T-cell (primary cell): ENCODE data around the gene BCL2A1. TPM values are rescaled to one million over a fixed set of nuclear protein-coding genes. Genes with fewer than 3 reads are reported as not detected.

Experiments used
- ATAC-seq, 4 experiments: fragments of 200-7000 bp in 3 of 4; fragments of 150-1000 bp in 1 of 4; cut with Tn5 transposase; replicated peaks in 1 of 4; 1 replicate in 3 of 4; 2 replicates in 1 of 4; pipeline ENCODE4 v1.10.0; 2021; ENCODE audit warnings: moderate library complexity in 3 of 4, mild to moderate bottlenecking in 2 of 4, moderate number of reproducible peaks in 1 of 4
- CTCF ChIA-PET, 2 donors: fragments of 300-600 bp; sonication (Branson Sonifier 250); formaldehyde crosslinking; loops; one replicate each; lab custom pipeline; 2022; ENCODE audit warnings: antibody characterized with exemption in 2 of 2; lab: Charles Lee
- POLR2A ChIA-PET, 2 donors: fragments of 300-600 bp; sonication (Branson Sonifier 250); formaldehyde crosslinking; loops; one replicate each; lab custom pipeline; 2022; ENCODE audit warnings: antibody characterized with exemption in 2 of 2; lab: Charles Lee
- DNase-seq, 35 experiments: peaks; one replicate each; pipeline versions ENCODE4 v3.0.0 to v3.0.0-alpha.2; 2013 to 2023
- H3K27ac ChIP-seq: one replicate; pipeline ENCODE4 v1.5.1; 2013; ENCODE audit warnings: low read length
- H3K27me3 ChIP-seq, 2 experiments: replicated peaks in 1 of 2; 1 replicate in 1 of 2; 2 replicates in 1 of 2; pipeline versions ENCODE4 v1.6.1 to v1.7.0; 2013; ENCODE audit warnings: low read length in 1 of 2, mixed read lengths in 1 of 2; ENCODE audit not compliant: control insufficient read depth in 2 of 2, insufficient read depth in 2 of 2; ENCODE audit errors: extremely low read depth in 1 of 2
- H3K36me3 ChIP-seq, 2 donors: 1 replicate in 1 of 2; 2 replicates in 1 of 2; pipeline versions ENCODE4 v1.6.1 to v1.7.0; 2013; ENCODE audit warnings: low read length in 1 of 2; ENCODE audit not compliant: control insufficient read depth in 2 of 2, insufficient read depth in 1 of 2; ENCODE audit errors: extremely low read depth in 1 of 2
- H3K4me1 ChIP-seq, 2 experiments: 1 replicate in 1 of 2; 2 replicates in 1 of 2; pipeline versions ENCODE4 v1.6.1 to v1.7.0; 2013; ENCODE audit warnings: low read length in 2 of 2, mixed read lengths in 1 of 2; ENCODE audit not compliant: insufficient read depth in 2 of 2, control insufficient read depth in 1 of 2; ENCODE audit errors: extremely low read depth in 1 of 2
- H3K4me3 ChIP-seq, 2 donors: 1 replicate in 1 of 2; 2 replicates in 1 of 2; pipeline versions ENCODE4 v1.5.1 to v1.7.0; 2013; ENCODE audit warnings: mild to moderate bottlenecking in 2 of 2, low read length in 1 of 2, moderate library complexity in 1 of 2; ENCODE audit not compliant: control insufficient read depth in 1 of 2; ENCODE audit errors: extremely low read depth in 1 of 2
- H3K9me3 ChIP-seq: 2 replicates; pipeline ENCODE4 v1.7.0; 2013
- H3K27ac Mint-ChIP-seq, 2 donors: one replicate each; pipeline ENCODE4 v1.8.0; 2020 to 2021; ENCODE audit warnings: mild to moderate bottlenecking in 2 of 2, mixed read lengths in 2 of 2
- H3K27me3 Mint-ChIP-seq, 2 donors: one replicate each; pipeline ENCODE4 v1.8.0; 2021 to 2022; ENCODE audit warnings: mixed read lengths in 2 of 2
- H3K36me3 Mint-ChIP-seq: one replicate; pipeline ENCODE4 v1.8.0; 2021; ENCODE audit warnings: mixed read lengths
- H3K4me1 Mint-ChIP-seq, 3 donors: one replicate each; pipeline ENCODE4 v1.8.0; 2020 to 2022; ENCODE audit warnings: mixed read lengths in 3 of 3, mild to moderate bottlenecking in 1 of 3
- H3K4me3 Mint-ChIP-seq, 3 donors: one replicate each; pipeline ENCODE4 v1.8.0; 2020 to 2022; ENCODE audit warnings: mild to moderate bottlenecking in 3 of 3, mixed read lengths in 3 of 3, moderate library complexity in 3 of 3
- H3K9me3 Mint-ChIP-seq, 3 donors: one replicate each; pipeline ENCODE4 v1.8.0; 2020 to 2022; ENCODE audit warnings: mixed read lengths in 3 of 3
- WGBS: methylation state at CpG from one replicate; pipeline ENCODE4 v1.1.5; 2013; ENCODE audit warnings: missing lambda C conversion rate; ENCODE audit not compliant: insufficient coverage; 5-methylcytosine and 5-hydroxymethylcytosine counted together
- total RNA-seq, 35 experiments: library from RNA in 6 of 35; stranded (reverse) in 6 of 35; fragments of 120-200 nt in 1 of 35; gene quantifications; one replicate each; pipeline versions ENCODE4 v1.2.1 to v1.2.4 and lab custom pipeline; 2013 to 2026

Gene BCL2A1
- total RNA-seq, 5 donors from 2014 or later (not counting 1 experiment from before 2014, with no cell fraction given): 10.6 to 26.2 (median 13.6) TPM

GRCh38 chr15:79950247-79950646 is 20.7 kb downstream of the BCL2A1 start:
- H3K4me3 ChIP-seq: no peak overlapping the region
- DNase-seq (no peak), ATAC-seq (no peak)
- no peaks in the 10 kb centered on the region for H3K36me3 ChIP-seq
- H3K9me3 ChIP-seq: no peaks in the 10 kb centered on the region
- POLR2A ChIA-PET: no interaction called here
- CTCF ChIA-PET: no interaction called here
- H3K27ac ChIP-seq: no peak overlapping the region
- Mint-ChIP-seq H3K36me3 (no peaks in the 10 kb centered on the region), H3K9me3 (no peaks in the 10 kb centered on the region), H3K27ac (no peak overlapping the region), H3K27me3 (no peaks in the 10 kb centered on the region), H3K4me3 (no peak overlapping the region), H3K4me1 (peaks cover 18 to 21% (median 21%) of the 10 kb centered on the region in 3 donors)
- no peaks in the 10 kb centered on the region for H3K27me3 ChIP-seq
- WGBS: 90% methylated on average over 2 of the region's 2 CpGs
- peaks cover 6 to 8% of the 10 kb centered on the region in 2 experiments for H3K4me1 ChIP-seq

- no peaks in the 10 kb centered on the region for H3K9me3 Mint-ChIP-seq
- no peak overlapping the region for H3K4me3 Mint-ChIP-seq
- ChIA-PET POLR2A (interaction anchor here (0.6 kb wide), 3 partner anchors 26 to 74 kb away, joined by 3 to 5 read pairs (median 3); no protein-coding TSS in a partner anchor), CTCF (interaction anchor here (0.6 to 1.3 kb wide), 3 partner anchors 36 to 725 kb away, joined by 3 read pairs; no protein-coding TSS in a partner anchor)
- no peaks in the 10 kb centered on the region for H3K36me3 Mint-ChIP-seq
- H3K36me3 ChIP-seq: no peaks in the 10 kb centered on the region
- no peak overlapping the region for H3K27ac ChIP-seq
- no peak overlapping the region for H3K27ac Mint-ChIP-seq
- peaks cover 0 to 2% of the 10 kb centered on the region in 2 experiments for H3K4me1 ChIP-seq
- no peak for DNase-seq
- no peak for ATAC-seq
- H3K9me3 ChIP-seq: no peaks in the 10 kb centered on the region
- H3K4me1 Mint-ChIP-seq: peaks cover 8 to 11% (median 9%) of the 10 kb centered on the region in 3 donors
- no CpG with 5 or more reads among the region's 3 CpGs for WGBS
- H3K4me3 ChIP-seq: no peak overlapping the region
- no peaks in the 10 kb centered on the region for H3K27me3 Mint-ChIP-seq
- no peaks in the 10 kb centered on the region for H3K27me3 ChIP-seq
These were observed 22.2 kb downstream of the BCL2A1 start for GRCh38 chr15:79948761-79949160.

- H3K36me3 Mint-ChIP-seq: no peaks in the 10 kb centered on the region
- no peak overlapping the region for H3K4me3 Mint-ChIP-seq
- Histone ChIP-seq H3K27ac (no peak overlapping the region), H3K36me3 (no peaks in the 10 kb centered on the region), H3K9me3 (no peaks in the 10 kb centered on the region), H3K27me3 (no peaks in the 10 kb centered on the region), H3K4me1 (no peaks in the 10 kb centered on the region), H3K4me3 (no peak overlapping the region)
- WGBS: 53% methylated on average over 4 of the region's 10 CpGs
- ATAC-seq (no peak), DNase-seq (no peak)
- H3K9me3 Mint-ChIP-seq: no peaks in the 10 kb centered on the region
- ChIA-PET POLR2A (interaction anchor here in 1 of 2 donors (0.6 kb wide), 3 partner anchors 25 to 887 kb away, joined by 3 read pairs; no protein-coding TSS in a partner anchor), CTCF (interaction anchor here (0.6 to 1.3 kb wide), 3 partner anchors 36 to 724 kb away, joined by 3 read pairs; no protein-coding TSS in a partner anchor)
- peaks cover 2 to 5% (median 3%) of the 10 kb centered on the region in 3 donors for H3K4me1 Mint-ChIP-seq
- no peaks in the 10 kb centered on the region for H3K27me3 Mint-ChIP-seq
- H3K27ac Mint-ChIP-seq: peak overlapping the region in 1 of 2 donors; percentile 16
These were observed 22.8 kb downstream of the BCL2A1 start for GRCh38 chr15:79948095-79948695.

GRCh38 chr15:79947009-79947408 is 24.0 kb downstream of the BCL2A1 start:
- Histone ChIP-seq H3K9me3 (no peaks in the 10 kb centered on the region), H3K36me3 (no peaks in the 10 kb centered on the region), H3K27ac (no peak overlapping the region), H3K4me1 (no peaks in the 10 kb centered on the region), H3K27me3 (no peaks in the 10 kb centered on the region), H3K4me3 (no peak overlapping the region)
- no peaks in the 10 kb centered on the region for H3K9me3 Mint-ChIP-seq
- ChIA-PET CTCF (no interaction called here), POLR2A (no interaction called here)
- no peaks in the 10 kb centered on the region for H3K4me1 Mint-ChIP-seq
- H3K4me3 Mint-ChIP-seq: no peak overlapping the region
- no peaks in the 10 kb centered on the region for H3K27me3 Mint-ChIP-seq
- ATAC-seq (no peak), DNase-seq (no peak)
- H3K36me3 Mint-ChIP-seq: no peaks in the 10 kb centered on the region
- H3K27ac Mint-ChIP-seq: no peak overlapping the region

GRCh38 chr15:79944622-79945021 is 26.4 kb downstream of the BCL2A1 start:
- Histone ChIP-seq H3K9me3 (no peaks in the 10 kb centered on the region), H3K27ac (no peak overlapping the region), H3K4me3 (no peak overlapping the region), H3K36me3 (no peaks in the 10 kb centered on the region), H3K27me3 (no peaks in the 10 kb centered on the region), H3K4me1 (no peaks in the 10 kb centered on the region)
- ATAC-seq: no peak
- Mint-ChIP-seq H3K4me1 (no peaks in the 10 kb centered on the region), H3K36me3 (no peaks in the 10 kb centered on the region), H3K9me3 (no peaks in the 10 kb centered on the region), H3K27me3 (no peaks in the 10 kb centered on the region), H3K27ac (no peak overlapping the region), H3K4me3 (no peak overlapping the region)
- 96% methylated on average over 6 of the region's 7 CpGs for WGBS
- CTCF ChIA-PET: no interaction called here
- POLR2A ChIA-PET: no interaction called here
- DNase-seq: no peak

- DNase-seq (no peak), ATAC-seq (no peak)
- no peaks in the 10 kb centered on the region for H3K4me1 ChIP-seq
- CTCF ChIA-PET: interaction anchor here in 1 of 2 donors (0.7 kb wide), 1 partner anchor 34 kb away, joined by 3 read pairs; no protein-coding TSS in a partner anchor
- no CpG with 5 or more reads among the region's 1 CpG for WGBS
- peaks cover 3 to 5% of the 10 kb centered on the region in 2 donors for H3K27me3 Mint-ChIP-seq
- H3K9me3 ChIP-seq: no peaks in the 10 kb centered on the region
- H3K9me3 Mint-ChIP-seq: no peaks in the 10 kb centered on the region
- no peaks in the 10 kb centered on the region for H3K36me3 Mint-ChIP-seq
- H3K27ac ChIP-seq: no peak overlapping the region
- H3K27ac Mint-ChIP-seq: no peak overlapping the region
- no peaks in the 10 kb centered on the region for H3K36me3 ChIP-seq
- POLR2A ChIA-PET: no interaction called here
- H3K27me3 ChIP-seq: no peaks in the 10 kb centered on the region
- no peak overlapping the region for H3K4me3 Mint-ChIP-seq
- H3K4me3 ChIP-seq: no peak overlapping the region
- no peaks in the 10 kb centered on the region for H3K4me1 Mint-ChIP-seq
These were observed 27.2 kb downstream of the BCL2A1 start for GRCh38 chr15:79943820-79944219.
